ENCODE measurements around the gene PRSS1.

Gene PRSS1

DNA sequence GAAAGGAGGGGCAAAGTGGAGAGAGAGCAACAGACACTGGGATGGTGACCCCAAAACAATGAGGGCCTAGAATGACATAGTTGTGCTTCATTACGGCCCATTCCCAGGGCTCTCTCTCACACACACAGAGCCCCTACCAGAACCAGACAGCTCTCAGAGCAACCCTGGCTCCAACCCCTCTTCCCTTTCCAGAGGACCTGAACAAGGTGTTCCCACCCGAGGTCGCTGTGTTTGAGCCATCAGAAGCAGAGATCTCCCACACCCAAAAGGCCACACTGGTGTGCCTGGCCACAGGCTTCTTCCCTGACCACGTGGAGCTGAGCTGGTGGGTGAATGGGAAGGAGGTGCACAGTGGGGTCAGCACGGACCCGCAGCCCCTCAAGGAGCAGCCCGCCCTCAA is 42.2 kb downstream of the PRSS1 start:
- in situ Hi-C loops (cut with MboI; ENCODE audit: low sequenced_read_pairs), result loop anchor here (25.0 kb wide), 1 partner anchor 104 kb away; no protein-coding TSS in a partner anchor

DNA sequence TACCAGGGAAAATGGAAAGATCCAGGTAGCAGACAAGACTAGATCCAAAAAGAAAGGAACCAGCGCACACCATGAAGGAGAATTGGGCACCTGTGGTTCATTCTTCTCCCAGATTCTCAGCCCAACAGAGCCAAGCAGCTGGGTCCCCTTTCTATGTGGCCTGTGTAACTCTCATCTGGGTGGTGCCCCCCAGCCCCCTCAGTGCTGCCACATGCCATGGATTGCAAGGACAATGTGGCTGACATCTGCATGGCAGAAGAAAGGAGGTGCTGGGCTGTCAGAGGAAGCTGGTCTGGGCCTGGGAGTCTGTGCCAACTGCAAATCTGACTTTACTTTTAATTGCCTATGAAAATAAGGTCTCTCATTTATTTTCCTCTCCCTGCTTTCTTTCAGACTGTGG is 42.9 kb downstream of the PRSS1 start:
- in situ Hi-C loops (cut with MboI; ENCODE audit: low sequenced_read_pairs), result loop anchor here (25.0 kb wide), 1 partner anchor 105 kb away; no protein-coding TSS in a partner anchor

DNA sequence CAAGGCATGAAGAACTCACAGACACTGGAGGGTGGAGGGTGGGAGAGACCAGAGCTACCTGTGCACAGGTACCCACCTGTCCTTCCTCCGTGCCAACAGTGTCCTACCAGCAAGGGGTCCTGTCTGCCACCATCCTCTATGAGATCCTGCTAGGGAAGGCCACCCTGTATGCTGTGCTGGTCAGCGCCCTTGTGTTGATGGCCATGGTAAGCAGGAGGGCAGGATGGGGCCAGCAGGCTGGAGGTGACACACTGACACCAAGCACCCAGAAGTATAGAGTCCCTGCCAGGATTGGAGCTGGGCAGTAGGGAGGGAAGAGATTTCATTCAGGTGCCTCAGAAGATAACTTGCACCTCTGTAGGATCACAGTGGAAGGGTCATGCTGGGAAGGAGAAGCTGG is 43.3 kb downstream of the PRSS1 start:
- in situ Hi-C loops (cut with MboI; ENCODE audit: low sequenced_read_pairs), result loop anchor here (25.0 kb wide), 1 partner anchor 105 kb away; no protein-coding TSS in a partner anchor

DNA sequence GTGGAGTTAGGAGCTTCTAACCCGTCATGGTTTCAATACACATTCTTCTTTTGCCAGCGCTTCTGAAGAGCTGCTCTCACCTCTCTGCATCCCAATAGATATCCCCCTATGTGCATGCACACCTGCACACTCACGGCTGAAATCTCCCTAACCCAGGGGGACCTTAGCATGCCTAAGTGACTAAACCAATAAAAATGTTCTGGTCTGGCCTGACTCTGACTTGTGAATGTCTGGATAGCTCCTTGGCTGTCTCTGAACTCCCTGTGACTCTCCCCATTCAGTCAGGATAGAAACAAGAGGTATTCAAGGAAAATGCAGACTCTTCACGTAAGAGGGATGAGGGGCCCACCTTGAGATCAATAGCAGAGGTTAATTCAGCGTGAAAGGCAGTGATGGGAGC is 43.9 kb downstream of the PRSS1 start:
- in situ Hi-C loops (cut with MboI; ENCODE audit: low sequenced_read_pairs), result loop anchor here (25.0 kb wide), 1 partner anchor 106 kb away; no protein-coding TSS in a partner anchor

DNA sequence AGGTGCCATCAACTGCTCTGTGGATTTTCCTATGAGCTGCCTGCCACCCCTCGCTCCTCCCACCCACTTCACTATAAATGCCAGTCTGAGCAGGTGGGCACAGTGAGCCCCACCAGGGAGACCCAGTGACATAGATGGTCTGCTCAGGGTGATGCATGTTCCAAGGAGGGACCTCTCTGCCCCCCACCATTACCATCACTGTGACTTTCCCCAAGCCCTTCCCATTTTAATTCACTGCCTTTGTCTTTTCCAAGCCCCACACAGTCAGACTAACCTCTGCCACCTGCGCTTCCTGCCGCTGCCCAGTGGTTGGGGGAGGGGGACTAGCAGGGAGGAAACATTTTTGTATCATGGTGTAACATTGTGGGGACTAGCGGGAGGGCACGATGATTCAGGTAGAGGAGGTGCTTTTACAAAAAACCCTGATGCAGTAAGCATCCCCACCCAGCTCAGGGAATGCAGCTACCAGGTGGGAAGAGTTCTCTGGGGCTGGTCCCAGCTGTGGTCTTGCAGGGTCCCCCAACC is 46.1 kb downstream of the PRSS1 start:
- in situ Hi-C loops (cut with MboI; ENCODE audit: low sequenced_read_pairs), result loop anchor here (25.0 kb wide), 1 partner anchor 108 kb away; no protein-coding TSS in a partner anchor

DNA sequence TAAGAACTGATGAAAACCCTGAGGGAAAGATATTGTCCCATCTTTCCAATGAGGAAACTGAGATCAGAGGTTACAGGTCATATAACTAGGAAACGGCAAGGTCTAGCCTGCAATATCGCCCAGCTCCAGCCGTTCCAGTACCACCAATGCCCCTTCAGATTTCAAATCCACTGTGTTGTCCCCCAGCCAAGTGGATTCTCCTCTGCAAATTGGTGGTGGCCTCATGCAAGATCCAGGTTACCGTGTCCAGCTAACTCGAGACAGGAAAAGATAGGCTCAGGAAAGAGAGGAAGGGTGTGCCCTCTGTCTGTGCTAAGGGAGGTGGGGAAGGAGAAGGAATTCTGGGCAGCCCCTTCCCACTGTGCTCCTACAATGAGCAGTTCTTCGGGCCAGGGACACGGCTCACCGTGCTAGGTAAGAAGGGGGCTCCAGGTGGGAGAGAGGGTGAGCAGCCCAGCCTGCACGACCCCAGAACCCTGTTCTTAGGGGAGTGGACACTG is 46.8 kb downstream of the PRSS1 start:
- in situ Hi-C loops (cut with MboI; ENCODE audit: low sequenced_read_pairs), result loop anchor here (25.0 kb wide), 1 partner anchor 109 kb away; no protein-coding TSS in a partner anchor

DNA sequence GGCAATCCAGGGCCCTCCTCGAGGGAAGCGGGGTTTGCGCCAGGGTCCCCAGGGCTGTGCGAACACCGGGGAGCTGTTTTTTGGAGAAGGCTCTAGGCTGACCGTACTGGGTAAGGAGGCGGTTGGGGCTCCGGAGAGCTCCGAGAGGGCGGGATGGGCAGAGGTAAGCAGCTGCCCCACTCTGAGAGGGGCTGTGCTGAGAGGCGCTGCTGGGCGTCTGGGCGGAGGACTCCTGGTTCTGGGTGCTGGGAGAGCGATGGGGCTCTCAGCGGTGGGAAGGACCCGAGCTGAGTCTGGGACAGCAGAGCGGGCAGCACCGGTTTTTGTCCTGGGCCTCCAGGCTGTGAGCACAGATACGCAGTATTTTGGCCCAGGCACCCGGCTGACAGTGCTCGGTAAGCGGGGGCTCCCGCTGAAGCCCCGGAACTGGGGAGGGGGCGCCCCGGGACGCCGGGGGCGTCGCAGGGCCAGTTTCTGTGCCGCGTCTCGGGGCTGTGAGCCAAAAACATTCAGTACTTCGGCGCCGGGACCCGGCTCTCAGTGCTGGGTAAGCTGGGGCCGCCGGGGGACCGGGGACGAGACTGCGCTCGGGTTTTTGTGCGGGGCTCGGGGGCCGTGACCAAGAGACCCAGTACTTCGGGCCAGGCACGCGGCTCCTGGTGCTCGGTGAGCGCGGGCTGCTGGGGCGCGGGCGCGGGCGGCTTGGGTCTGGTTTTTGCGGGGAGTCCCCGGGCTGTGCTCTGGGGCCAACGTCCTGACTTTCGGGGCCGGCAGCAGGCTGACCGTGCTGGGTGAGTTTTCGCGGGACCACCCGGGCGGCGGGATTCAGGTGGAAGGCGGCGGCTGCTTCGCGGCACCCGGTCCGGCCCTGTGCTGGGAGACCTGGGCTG is 47.5 kb downstream of the PRSS1 start:
- in situ Hi-C loops (cut with MboI; ENCODE audit: low sequenced_read_pairs), result loop anchor here (25.0 kb wide), 1 partner anchor 109 kb away; no protein-coding TSS in a partner anchor

DNA sequence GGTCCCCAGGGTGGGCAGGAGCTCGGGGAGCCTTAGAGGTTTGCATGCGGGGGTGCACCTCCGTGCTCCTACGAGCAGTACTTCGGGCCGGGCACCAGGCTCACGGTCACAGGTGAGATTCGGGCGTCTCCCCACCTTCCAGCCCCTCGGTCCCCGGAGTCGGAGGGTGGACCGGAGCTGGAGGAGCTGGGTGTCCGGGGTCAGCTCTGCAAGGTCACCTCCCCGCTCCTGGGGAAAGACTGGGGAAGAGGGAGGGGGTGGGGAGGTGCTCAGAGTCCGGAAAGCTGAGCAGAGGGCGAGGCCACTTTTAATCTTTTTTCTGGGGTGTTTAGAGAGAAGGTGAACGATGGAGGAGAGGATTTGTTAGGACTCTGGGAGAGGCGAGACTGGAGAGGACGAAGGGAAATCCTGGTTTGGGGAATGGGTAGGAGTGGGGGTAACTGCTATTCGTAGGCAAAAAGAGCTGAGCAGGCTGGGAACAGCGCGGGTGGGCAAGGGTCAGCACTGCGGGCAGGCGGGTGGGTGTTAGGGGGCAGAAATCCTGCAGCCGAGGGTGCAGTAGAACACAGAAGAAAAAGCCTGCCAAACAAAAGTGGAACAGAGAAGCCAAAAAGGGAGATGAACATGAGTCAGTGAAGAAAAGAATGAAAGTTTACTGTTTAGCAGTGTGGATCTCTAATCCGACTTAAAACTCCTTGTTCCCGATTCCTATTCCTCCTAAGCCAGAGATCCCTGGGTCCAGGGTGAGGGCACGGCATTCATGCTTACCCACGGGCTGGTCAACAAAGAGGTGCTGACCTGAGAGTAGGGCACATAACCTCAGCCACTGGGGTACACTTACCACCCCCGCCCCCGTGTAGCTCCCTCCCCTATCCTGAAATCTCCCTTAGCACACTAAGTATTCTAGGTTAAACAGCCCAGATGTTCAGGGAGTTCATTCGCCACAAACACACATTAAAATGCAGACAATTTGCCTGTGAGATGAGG is 48.4 kb downstream of the PRSS1 start:
- in situ Hi-C loops (cut with MboI; ENCODE audit: low sequenced_read_pairs), result loop anchor here (25.0 kb wide), 1 partner anchor 110 kb away; no protein-coding TSS in a partner anchor

DNA sequence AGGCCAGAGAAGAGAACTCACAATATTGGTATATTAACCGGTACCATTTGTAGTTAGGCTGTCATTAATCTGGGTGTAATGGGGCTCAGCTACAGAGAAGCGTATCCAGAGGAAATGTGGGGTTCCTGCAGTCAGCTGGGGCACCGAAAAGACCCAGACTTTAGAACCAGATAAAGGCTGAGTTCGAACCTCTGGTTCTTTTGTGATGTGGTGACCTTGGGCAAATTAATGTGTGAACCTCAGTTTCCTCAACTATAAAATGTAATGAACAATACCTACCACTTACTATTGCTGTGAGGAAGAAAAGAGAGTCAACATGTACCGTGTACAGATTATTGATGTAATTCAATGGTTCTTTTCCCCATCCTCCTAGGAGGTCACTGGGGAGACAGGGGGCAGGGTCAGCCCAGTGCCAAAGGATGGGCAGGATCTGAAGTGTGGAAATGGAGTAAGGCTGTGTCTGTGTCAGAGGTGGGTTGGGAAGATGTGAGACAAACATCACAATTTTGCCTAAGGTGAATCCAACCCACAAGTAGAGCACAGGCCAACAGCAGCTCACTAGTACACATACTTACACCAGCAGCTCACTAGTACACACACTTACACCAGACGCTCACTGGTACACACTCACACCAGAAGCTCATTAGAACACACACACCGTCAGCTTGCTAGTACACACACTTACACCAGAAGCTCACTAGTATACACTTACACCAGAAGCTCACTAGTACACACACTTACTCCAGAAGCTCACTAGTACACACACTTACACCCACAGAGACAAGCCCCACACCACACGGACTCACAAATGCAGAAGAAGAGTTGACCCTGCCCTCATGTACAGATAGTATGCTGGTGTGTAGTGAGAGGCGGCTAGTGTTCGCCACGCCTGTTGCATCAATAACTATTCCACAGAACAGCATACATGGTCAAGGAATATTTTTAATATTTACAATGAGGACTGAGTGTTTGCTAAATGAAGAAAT is 49.5 kb downstream of the PRSS1 start:
- in situ Hi-C loops (cut with MboI; ENCODE audit: low sequenced_read_pairs), result loop anchor here (25.0 kb wide), 1 partner anchor 111 kb away; no protein-coding TSS in a partner anchor

DNA sequence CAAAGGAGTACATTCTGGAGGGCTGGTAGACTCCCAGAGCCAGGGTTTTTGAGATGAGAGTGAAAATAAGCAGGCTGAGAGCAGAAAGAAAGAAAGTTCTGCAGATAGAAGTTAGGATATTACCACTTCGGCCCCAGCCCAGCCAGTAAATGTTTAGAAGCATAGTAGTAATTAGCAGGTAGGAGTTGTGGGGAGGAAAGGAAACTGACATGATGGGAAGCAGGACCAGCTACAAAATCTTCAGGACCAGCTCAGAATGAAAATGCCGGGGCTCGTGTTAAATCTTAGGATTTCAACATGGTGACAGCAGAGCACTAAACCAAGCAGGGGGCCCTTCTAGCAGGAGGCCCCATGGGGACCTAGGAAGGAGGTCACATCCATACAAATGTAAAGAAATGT is 50.2 kb downstream of the PRSS1 start:
- in situ Hi-C loops (cut with MboI; ENCODE audit: low sequenced_read_pairs), result loop anchor here (25.0 kb wide), 1 partner anchor 112 kb away; no protein-coding TSS in a partner anchor

DNA sequence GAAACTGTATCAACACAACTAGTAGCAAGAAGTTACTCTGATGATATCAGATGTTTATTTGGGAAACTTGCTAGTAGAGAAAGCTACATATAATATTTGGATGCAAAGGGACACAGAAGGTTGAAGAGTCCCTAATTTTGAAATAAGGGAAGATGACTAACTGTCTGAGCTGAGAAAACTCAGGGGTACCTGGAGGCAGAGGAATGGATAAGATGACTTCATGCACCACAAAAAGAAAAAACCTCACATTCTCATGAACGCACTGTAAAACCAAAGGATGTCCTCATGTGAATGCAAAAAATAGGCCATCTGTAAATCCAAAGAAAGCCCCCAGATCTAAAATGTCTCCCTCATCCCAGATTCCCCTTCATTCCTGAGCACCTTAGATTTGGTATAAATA is 50.8 kb downstream of the PRSS1 start:
- in situ Hi-C loops (cut with MboI; ENCODE audit: low sequenced_read_pairs), result loop anchor here (25.0 kb wide), 1 partner anchor 163 kb away; no protein-coding TSS in a partner anchor

DNA sequence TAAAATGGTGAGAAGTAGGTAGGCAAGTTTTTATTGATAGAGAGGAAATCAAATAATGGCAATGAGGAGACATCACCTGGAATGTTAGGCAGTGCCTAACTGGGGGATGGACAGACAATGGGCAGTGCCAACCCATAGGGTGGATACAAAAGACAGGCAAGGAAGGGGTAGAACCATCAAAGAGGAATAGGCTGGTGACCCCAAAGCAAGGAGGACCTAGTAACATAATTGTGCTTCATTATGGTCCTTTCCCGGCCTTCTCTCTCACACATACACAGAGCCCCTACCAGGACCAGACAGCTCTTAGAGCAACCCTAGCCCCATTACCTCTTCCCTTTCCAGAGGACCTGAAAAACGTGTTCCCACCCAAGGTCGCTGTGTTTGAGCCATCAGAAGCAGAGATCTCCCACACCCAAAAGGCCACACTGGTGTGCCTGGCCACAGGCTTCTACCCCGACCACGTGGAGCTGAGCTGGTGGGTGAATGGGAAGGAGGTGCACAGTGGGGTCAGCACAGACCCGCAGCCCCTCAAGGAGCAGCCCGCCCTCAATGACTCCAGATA is 51.5 kb downstream of the PRSS1 start:
- in situ Hi-C loops (cut with MboI; ENCODE audit: low sequenced_read_pairs), result loop anchor here (25.0 kb wide), 1 partner anchor 163 kb away; no protein-coding TSS in a partner anchor

DNA sequence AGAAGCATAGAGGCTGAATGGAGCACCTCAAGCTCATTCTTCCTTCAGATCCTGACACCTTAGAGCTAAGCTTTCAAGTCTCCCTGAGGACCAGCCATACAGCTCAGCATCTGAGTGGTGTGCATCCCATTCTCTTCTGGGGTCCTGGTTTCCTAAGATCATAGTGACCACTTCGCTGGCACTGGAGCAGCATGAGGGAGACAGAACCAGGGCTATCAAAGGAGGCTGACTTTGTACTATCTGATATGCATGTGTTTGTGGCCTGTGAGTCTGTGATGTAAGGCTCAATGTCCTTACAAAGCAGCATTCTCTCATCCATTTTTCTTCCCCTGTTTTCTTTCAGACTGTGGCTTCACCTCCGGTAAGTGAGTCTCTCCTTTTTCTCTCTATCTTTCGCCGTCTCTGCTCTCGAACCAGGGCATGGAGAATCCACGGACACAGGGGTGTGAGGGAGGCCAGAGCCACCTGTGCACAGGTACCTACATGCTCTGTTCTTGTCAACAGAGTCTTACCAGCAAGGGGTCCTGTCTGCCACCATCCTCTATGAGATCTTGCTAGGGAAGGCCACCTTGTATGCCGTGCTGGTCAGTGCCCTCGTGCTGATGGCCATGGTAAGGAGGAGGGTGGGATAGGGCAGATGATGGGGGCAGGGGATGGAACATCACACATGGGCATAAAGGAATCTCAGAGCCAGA is 52.5 kb downstream of the PRSS1 start:
- in situ Hi-C loops (cut with MboI; ENCODE audit: low sequenced_read_pairs), result loop anchor here (25.0 kb wide), 1 partner anchor 164 kb away; no protein-coding TSS in a partner anchor

DNA sequence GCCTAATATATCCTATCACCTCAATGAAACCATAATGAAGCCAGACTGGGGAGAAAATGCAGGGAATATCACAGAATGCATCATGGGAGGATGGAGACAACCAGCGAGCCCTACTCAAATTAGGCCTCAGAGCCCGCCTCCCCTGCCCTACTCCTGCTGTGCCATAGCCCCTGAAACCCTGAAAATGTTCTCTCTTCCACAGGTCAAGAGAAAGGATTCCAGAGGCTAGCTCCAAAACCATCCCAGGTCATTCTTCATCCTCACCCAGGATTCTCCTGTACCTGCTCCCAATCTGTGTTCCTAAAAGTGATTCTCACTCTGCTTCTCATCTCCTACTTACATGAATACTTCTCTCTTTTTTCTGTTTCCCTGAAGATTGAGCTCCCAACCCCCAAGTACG is 53.0 kb downstream of the PRSS1 start:
- in situ Hi-C loops (cut with MboI; ENCODE audit: low sequenced_read_pairs), result loop anchor here (25.0 kb wide), 1 partner anchor 165 kb away; no protein-coding TSS in a partner anchor

All from HL-60/S4 (cell line).